Activated effector memory CD4-positive, alpha-beta T cell treated with anti-CD3 and anti-CD28 coated beads, Interleukin-2, amount 50 U/mL, for 16 hours (primary cell): ENCODE results near the gene PROP1.
"Not testable (repeated sequence)": the region's sequence is repeated elsewhere in the genome, so short reads cannot be mapped to it uniquely, and the experiment has no call there.

Experiments used
- DNase-seq: peaks from one replicate; pipeline ENCODE4 v3.0.0-alpha.2; 2020

The PROP1 gene

DNA sequence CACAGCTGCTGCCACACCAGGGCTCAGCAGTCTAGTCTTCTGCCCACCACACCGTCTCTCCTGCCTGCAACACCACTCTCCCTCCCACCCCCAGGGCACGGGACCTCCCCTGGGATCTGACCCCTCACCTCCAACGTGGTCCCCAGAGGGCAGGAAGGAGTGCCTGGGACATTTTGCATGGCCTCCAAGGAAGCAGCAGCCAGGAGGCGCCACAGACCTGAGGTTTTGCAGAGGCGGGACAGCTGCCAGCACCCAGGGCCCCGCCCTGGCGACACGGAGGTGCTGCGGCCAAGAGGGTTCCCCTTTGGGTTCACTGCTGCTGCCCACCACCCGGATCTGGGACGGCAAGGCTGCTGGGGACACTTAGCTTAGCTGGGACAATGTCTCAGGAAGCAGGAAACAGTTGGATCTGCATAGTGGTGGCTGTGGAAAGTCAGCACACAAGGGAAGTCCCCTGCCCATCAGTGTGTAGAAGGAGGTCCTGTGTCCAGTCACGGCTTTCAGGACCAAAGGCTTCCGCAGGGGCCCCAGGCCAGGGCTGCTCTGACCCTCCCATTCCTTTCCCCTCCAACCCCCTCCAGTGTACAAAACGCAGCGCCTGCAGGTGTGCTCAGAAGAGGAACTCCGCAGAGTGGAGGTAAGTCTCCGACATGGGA lies 13.8 kb downstream of the PROP1 start:
- no peak for DNase-seq

DNA sequence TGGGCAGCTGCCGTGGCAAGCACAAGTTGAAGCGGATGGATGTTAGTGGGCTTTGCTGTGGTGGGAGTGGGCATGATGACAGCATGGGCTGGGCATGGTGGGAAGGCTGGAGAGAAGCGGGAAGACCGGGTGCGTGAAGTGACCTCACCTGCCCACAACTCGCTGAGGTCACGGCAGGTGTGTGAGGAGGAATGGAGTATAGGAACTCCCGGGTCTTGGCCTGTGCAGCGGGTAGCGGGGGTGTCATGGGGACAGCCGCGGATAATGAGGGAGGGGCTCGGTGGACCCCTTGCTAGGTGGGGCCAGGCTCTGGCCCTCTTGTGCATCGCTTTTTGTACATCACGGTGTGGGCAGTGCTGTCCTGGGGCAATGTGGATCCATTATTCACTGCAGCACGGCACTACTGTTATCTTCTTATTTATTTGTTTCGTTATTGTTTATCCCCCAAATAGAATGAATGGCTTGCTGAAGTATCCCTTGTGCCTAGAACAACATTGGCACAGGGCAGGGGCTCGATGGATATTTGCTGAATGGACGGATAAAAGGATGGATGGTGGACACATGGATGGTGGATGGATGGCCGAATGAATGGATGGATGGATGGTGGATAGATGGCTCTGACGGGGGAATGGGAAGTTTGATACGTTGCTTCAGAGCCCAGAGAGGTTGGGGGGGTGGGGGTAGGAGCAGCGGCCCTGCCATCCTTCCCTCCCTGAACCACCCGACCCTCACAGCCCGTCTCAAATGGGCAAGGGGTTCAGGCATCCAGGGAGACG lies 14.6 kb downstream of the PROP1 start:
- no peak for DNase-seq

GRCh38 chr5:177980743-177981151 lies 15.3 kb downstream of the PROP1 start:
- DNase-seq, result no peak

DNA sequence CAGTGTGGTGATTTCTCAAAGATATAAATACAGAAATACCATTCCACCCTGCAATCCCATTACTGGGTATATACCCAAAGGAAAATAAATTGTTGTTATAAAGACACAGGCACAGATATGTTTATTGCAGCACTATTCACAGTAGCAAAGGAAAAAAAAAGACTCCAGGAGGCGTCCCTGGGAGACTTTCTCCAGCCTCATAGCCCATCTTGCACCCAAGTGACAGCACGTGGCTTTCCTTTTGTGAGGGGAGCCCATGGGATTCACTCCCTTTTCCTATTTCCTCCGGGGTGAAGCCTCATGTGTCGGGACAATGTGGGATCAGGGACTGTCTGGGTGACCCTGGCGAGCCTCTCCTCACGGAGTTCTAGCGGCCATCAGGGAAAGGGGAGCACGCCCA lies 18.4 kb downstream of the PROP1 start:
- DNase-seq, result not testable (repeated sequence)

GRCh38 chr5:177973066-177973635 lies 22.9 kb downstream of the PROP1 start:
- no peak for DNase-seq

- no peak for DNase-seq
Observed at GRCh38 chr5:177972613-177973012, 23.4 kb downstream of the PROP1 start.

DNA sequence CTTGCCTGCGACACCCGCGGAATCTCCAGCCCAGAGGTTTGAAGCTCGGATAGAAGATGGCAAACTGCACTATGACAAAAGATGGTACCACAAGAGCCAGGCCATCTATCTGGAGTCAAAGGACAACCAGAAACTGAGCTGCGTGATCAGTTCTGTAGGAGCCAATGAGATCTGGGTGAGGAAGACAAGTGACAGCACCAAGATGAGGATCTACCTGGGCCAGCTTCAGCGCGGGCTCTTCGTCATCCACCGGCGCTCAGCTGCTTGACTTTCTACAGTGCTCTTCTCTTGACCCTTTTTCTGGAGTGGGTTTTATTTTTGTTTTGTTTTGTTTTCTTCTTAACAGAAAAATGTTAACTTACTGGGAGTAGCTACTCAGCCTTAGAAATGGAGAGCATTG lies 24.0 kb downstream of the PROP1 start:
- not testable (repeated sequence) for DNase-seq

GRCh38 chr5:177968661-177969211 lies 27.3 kb downstream of the PROP1 start:
- no peak for DNase-seq

- no peak for DNase-seq
Observed at GRCh38 chr5:177967221-177967887, 28.7 kb downstream of the PROP1 start.

DNA sequence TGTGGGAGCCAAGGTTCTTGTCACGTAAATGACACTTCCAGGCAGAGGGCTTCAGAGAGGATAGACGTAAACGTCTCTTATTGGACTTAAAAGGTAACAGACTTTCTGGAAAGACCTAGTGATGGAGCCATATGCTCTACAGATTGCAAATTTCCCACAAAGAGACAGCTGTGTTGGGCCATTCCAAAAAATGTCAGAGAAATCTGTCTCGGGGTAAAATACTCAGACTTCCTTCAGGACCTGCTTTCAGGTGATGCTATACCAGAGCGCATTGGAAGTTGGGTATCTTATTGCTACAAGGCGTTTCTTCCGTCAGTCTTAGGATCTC lies 29.2 kb downstream of the PROP1 start:
- DNase-seq, result no peak

GRCh38 chr5:177966009-177966838 lies 29.8 kb downstream of the PROP1 start:
- DNase-seq, result no peak

DNA sequence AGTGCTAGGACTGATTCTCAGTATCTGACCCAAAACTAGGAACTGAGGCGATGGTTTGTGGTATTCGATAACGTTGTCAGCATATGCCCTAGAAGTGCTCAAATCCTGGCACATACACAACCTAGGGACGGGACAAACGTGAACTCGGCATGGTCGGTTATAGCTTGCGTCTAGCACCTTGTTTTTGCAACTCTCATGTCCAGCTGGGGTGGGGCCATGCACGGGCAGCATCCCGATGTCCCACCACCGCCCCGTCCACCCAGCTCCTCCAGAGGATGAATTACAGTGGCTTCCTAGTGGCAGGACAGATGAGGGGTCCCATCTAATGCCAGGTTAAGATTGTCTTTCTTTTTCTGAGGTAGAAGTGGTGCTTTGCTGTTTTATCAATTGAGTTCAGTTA lies 31.6 kb downstream of the PROP1 start:
- DNase-seq, result no peak

DNA sequence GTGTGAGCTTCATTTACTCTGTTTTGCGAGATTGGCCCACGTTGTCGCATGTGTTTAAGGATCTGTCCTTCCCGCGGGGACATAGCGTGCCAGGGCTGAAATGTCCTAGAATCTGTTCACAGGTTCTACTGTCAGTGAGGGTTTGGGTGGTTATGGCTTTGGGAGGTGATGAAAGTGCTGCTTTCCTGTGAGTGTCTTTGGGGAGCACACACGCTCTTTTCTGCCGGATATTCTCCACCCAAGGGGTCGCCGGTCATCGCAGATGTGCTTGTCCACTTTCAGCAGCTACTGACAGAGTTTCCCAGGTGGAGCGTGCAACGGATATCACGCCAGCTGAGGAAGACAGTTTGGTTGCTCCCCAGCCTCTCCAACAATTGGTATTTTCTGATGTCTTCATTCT lies 32.1 kb downstream of the PROP1 start:
- no peak for DNase-seq

DNA sequence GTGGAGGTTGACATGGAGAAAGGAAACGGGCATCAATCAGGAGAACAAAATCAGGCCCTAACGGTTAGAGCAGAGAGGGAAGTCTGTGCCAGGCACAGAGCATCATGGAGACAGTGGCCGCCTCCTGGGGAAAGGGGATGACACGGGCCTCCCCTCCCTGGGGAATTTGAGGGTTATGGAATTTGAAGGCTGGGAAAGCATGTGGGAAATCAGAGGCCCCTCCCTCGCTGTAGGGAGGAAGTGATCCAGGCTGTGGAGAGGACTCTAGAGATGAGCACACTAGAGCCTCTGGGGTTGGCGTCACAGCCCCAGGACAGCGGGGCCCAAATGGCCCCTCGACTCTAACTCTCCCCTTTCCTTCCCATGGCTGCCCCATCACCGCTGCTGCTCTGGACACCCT lies 36.7 kb downstream of the PROP1 start:
- no peak for DNase-seq

DNA sequence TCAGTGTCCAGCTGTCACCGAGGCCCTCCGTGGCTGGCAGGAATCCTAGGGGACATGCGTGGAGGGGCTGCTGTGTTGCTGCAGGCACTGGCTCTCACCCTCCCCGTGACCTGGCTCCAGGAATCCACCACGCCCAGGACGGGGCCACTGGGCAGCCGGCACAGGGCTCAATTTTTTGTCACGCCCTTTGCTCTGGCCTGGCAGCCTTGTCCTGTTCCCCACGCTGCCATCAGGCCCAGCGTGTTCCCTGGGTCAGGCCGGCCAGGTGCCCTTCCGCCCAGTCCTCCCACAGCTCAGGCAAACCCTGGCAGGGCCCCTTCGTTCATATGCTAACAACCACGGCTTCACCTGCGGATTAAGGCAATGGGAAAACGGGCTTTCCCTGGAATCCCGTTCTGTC lies 37.3 kb downstream of the PROP1 start:
- no peak for DNase-seq

DNA sequence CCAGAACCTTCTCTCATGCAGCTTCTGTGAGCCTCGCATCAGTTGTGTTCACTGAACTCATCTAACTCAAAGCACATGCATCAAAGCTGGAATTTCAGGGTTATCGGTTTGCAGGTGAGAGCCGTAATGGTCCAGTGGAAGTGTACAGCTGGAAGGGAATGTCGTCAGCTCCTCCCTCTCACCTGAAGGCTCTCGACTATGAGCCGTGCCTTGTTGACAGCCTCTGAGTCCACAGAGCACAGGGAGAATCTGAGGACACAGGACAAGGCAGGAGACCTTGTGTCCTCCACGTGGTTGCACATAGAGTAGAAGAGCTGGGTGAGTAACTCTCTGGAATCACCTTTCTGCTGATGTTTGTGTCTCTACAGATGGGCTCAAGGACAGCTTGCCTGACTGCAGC lies 38.8 kb downstream of the PROP1 start:
- no peak for DNase-seq

- not testable (repeated sequence) for DNase-seq
Observed at GRCh38 chr5:177953101-177953500, 42.9 kb downstream of the PROP1 start.

- not testable (repeated sequence) for DNase-seq
Observed at GRCh38 chr5:177949656-177950055, 46.4 kb downstream of the PROP1 start.

DNA sequence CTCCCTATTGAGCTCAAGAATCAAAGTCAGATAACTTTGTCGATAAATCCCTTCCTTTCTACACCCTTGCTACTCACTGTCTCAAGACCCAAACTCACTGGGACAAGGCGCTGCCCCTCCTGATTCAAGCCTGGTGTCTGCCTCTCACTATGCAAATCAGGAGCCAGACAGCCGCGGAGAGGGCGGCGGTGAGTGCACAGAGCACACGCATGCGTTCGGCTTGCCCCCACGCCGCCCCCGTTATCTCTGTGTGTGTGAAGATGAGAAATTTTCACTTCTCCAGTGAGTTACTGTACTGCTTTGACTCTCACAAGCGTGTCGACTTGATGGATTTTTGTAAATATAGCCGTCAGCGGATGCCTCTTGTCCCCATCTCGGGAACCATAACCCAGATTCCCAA lies 47.0 kb downstream of the PROP1 start:
- not testable (repeated sequence) for DNase-seq

- not testable (repeated sequence) for DNase-seq
Observed at GRCh38 chr5:177947912-177948311, 48.1 kb downstream of the PROP1 start.

DNA sequence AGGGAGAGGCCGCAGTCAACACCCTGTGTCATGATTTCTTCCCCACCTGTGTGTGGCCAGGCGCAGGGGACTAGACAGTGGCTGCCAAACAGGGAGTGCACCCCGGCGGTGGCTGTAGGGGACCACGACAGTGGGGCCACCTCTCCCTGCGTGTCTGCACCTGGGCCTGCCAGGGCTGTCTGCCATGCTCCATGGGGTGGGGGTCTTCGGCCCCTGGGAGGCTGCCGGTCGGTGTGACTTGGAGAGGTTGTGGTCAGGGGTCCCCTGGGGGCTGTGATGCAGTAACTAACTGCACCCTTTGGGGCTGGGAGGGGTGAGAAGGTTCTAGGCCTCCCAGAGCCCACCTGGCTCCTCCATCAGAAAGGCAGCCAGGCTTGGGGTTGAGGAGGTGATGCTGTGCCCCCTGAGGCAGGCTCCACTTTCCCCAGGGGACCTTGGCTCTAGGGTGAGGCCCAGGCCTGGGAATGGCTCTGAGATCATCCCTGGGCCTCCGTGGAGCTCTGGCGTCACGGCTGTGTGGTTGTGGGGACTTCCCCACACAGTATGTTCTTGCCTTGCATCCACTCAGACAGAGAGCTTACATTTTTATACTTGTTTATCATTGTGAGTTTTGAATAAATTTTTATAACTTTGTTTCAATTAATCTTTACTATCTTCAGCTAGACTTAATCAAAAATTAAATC lies 50.3 kb downstream of the PROP1 start:
- peak; percentile 67 for DNase-seq

DNA sequence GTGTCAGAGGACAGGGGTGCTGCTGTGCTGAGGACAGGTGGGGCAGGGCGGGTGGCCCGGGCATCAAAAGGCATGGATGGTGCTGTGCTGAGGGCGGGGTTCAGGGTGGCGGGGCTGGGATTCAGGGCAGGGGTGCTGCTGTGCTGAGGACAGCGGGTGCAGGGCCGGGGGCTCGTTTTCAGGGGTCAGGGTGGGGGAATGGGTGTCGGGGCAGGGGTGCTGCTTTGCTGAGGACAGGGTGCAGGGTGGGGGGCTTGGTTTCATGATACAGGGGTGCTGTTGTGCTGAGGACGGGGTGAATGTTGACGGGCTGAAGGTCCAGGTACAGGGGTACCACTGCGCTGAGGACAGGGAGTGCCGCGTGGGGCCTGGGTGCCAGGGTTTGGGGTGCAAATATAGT lies 50.9 kb downstream of the PROP1 start:
- not testable (repeated sequence) for DNase-seq
